ENCODE measurements around the gene NR4A2.

NR4A2 gene

DNA sequence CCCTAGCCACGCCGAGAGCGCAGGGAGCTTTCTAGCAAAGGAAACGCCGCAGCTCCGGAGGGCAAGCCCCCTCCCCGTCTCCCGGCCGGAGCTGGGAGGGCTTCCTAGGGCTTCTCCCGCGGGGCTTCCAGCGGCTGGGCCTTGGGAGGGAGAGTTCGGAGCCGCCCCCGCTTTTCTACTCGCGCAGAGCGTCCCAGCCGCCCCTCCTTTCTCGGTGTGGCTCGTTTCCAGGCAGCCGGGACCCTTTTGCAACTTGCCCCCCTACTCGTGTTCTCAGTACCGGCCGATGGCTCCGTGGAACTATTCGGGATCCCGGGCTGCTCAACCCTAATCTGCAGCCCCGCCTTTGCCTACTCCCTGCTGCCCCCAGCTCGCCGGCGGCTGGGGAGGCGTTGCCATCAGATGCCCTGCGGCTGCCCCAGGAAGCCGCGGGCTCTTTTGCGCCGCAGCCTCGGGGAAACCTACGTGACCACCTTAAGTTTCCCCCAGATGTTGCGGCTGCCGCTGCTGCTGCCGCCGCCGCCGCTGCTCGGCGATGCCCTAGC is 1.5 kb upstream of the NR4A2 start:
- DNase-seq (ENCODE audit: low read depth, low spot score): no peak
- in situ Hi-C loops (cut with HindIII; ENCODE audit: low sequenced_read_pairs): loop anchor here (25.0 kb wide), 1 partner anchor 203 kb away; no protein-coding TSS in a partner anchor
- no peak for TF ChIP-seq CTCF (IDR thresholded peaks at IDR 0.05; ENCODE audit: low read depth, low read length)
- H3K4me3 ChIP-seq (ENCODE audit: low read depth, low read length): peak overlapping the region; percentile 77

DNA sequence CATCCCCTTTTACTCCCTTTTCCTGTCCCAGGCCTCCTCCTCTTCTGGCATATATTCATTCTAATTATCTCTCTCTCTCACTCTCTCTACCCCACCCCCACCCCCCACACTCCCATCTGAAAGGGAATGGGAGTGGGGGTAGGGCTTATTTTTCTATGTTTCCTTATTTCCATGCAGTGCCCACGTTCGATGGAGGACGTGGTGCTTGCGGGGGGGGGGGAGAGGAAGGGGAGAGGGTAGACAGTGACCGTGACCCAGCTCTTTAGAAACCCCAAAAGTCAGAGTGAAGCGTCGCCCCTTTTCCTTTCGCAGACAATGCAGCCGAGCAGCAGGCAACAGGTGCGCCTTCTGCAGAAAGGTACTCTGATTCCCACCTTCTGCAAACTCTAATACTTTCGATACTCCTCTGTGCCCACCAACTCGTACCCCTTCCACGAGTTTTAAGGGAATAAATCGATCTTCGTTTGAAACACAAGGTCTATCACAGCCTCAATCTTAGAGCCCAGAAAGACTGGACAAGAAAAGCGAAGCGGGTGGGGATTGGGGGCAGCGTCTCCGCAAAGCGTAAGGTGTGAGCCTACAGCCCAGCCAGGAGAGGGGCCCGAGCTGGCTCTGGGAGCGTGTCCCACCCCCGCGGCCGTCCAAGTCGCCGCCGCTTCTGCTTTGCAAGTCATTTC is 891 bp upstream of the NR4A2 start:
- peak; percentile 50 for DNase-seq (ENCODE audit: low read depth, low spot score)
- in situ Hi-C loops (cut with HindIII; ENCODE audit: low sequenced_read_pairs): loop anchor here (25.0 kb wide), 1 partner anchor 204 kb away; no protein-coding TSS in a partner anchor
- no peak for TF ChIP-seq CTCF (IDR thresholded peaks at IDR 0.05; ENCODE audit: low read depth, low read length)
- H3K4me3 ChIP-seq (ENCODE audit: low read depth, low read length): peak overlapping the region; percentile 77

DNA sequence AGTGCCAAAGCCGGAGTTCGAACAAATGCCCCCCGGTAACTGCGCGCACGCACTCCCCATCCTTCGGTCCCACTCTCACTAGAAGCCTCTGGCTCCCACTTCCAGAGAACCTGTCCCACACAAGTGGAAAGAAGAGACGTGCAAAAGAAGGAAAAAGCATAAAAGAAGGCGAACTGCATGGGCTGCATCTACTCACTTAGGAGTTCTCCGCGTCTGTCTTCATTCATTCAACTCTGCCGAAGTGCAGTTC is 312 bp downstream of the NR4A2 start:
- H3K4me3 ChIP-seq (ENCODE audit: low read depth, low read length): peak overlapping the region; percentile 77
- in situ Hi-C loops (cut with HindIII; ENCODE audit: low sequenced_read_pairs): loop anchor here (25.0 kb wide), 1 partner anchor 205 kb away; no protein-coding TSS in a partner anchor
- TF ChIP-seq CTCF (IDR thresholded peaks at IDR 0.05; ENCODE audit: low read depth, low read length): no peak
- DNase-seq (ENCODE audit: low read depth, low spot score): no peak

DNA sequence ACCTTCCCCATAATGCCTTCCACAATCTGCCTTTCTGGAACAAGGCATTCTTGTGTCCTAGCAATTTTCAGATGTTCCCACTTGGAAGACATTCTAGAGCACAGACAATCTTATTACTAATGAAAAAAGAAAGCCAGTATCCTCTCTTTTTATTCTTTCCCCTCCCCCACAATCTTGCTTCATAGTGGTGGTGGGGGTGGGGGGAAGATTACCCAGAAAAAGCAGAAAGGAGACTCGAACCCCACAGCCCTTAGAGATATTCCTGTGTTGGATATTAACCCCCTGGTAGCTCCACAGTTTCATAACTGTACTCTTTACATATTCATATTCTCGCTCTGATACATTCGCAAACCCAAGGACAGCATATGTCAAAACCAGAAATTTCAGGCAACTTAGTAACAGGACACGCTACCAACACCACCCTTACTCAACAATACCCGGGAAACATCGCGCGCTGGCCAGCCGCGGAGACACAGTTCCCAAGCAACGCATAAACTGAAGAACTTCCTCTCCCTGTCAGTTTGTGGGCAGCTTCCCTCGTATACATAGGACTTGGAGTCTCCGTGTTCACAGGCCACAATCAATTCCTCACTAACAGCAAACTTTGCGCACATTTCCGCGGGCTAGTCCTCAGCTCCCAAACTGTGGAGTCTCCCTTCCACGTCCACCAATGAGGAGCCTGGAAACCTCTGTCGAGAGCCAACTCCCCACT is 793 bp downstream of the NR4A2 start:
- in situ Hi-C loops (cut with HindIII; ENCODE audit: low sequenced_read_pairs): loop anchor here (25.0 kb wide), 1 partner anchor 206 kb away; no protein-coding TSS in a partner anchor
- peak overlapping the region; percentile 77 for H3K4me3 ChIP-seq (ENCODE audit: low read depth, low read length)
- TF ChIP-seq CTCF (IDR thresholded peaks at IDR 0.05; ENCODE audit: low read depth, low read length): no peak
- DNase-seq (ENCODE audit: low read depth, low spot score): peak; percentile 81

DNA sequence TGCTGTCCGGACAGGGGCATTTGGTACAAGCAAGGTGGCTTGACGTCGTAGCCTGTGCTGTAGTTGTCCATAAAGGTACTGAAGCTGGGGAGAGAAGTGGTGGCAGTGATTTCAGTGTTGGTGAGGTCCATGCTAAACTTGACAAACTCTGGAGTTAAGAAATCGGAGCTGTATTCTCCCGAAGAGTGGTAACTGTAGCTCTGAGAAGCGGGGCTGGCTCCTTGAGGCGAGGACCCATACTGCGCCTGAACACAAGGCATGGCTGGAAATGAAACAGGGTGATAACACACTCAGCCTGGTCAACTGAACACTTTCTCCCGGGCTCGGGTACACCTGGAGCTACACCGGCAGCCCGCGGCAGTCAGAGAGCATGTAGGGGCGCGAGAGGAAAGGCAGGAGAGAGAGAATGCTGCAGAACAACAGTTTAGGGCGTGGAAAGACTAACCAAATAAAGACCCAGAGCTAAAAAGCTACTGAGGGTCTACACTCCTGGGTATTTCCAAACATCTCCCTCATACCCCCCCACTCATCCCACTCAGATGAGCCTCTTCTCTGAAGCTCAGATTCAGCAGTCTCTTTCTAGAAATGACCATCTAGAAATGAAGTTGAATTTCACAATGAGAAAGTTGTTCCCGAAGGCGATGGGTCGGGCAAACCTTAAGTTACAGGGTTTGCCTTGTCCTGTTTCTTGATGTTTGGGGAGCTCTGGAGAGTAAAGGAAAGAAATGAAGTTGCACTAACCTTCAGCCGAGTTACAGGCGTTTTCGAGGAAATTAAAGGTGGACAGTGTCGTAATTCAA is 2.4 kb downstream of the NR4A2 start:
- DNase-seq (ENCODE audit: low read depth, low spot score): no peak
- H3K4me3 ChIP-seq (ENCODE audit: low read depth, low read length): no peak overlapping the region
- no peak for TF ChIP-seq CTCF (IDR thresholded peaks at IDR 0.05; ENCODE audit: low read depth, low read length)
- in situ Hi-C loops (cut with HindIII; ENCODE audit: low sequenced_read_pairs): loop anchor here (25.0 kb wide), 1 partner anchor 207 kb away; no protein-coding TSS in a partner anchor

Data from astrocyte of the spinal cord (primary cell).